GM12865 (cell line): ENCODE data around the gene HSPA1A.
"Not testable (repeated sequence)": the region's sequence is repeated elsewhere in the genome, so short reads cannot be mapped to it uniquely, and the experiment has no call there.

Experiments used
- DNase-seq: peaks from one replicate; pipeline ENCODE4 v3.0.0; 2010; ENCODE audit warnings: low read depth
- H3K4me3 ChIP-seq: 2 replicates; pipeline ENCODE4 v1.5.1; 2011; ENCODE audit warnings: mild to moderate bottlenecking, low read depth, low read length, control low read depth
- TF ChIP-seq, protein P1 (sequence below): IDR thresholded peaks from 2 replicates; pipeline ENCODE4 v1.5.1; 2011; ENCODE audit warnings: low read length, control low read depth, low read depth, inconsistent platforms; ENCODE audit not compliant: insufficient read depth; ENCODE audit errors: missing control alignments

The HSPA1A gene

GRCh38 chr6:31799781-31800180, 15.6 kb upstream of the HSPA1A start:
- no peak for DNase-seq
- TF ChIP-seq, protein P1, sequence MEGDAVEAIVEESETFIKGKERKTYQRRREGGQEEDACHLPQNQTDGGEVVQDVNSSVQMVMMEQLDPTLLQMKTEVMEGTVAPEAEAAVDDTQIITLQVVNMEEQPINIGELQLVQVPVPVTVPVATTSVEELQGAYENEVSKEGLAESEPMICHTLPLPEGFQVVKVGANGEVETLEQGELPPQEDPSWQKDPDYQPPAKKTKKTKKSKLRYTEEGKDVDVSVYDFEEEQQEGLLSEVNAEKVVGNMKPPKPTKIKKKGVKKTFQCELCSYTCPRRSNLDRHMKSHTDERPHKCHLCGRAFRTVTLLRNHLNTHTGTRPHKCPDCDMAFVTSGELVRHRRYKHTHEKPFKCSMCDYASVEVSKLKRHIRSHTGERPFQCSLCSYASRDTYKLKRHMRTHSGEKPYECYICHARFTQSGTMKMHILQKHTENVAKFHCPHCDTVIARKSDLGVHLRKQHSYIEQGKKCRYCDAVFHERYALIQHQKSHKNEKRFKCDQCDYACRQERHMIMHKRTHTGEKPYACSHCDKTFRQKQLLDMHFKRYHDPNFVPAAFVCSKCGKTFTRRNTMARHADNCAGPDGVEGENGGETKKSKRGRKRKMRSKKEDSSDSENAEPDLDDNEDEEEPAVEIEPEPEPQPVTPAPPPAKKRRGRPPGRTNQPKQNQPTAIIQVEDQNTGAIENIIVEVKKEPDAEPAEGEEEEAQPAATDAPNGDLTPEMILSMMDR = no peak

GRCh38 chr6:31801031-31801927, 14.1 kb upstream of the HSPA1A start:
- not testable (repeated sequence) for DNase-seq, H3K4me3 ChIP-seq

More at GRCh38 chr6:31799781-31800180, 15.6 kb upstream of the HSPA1A start:
- no peak overlapping the region for H3K4me3 ChIP-seq

DNA sequence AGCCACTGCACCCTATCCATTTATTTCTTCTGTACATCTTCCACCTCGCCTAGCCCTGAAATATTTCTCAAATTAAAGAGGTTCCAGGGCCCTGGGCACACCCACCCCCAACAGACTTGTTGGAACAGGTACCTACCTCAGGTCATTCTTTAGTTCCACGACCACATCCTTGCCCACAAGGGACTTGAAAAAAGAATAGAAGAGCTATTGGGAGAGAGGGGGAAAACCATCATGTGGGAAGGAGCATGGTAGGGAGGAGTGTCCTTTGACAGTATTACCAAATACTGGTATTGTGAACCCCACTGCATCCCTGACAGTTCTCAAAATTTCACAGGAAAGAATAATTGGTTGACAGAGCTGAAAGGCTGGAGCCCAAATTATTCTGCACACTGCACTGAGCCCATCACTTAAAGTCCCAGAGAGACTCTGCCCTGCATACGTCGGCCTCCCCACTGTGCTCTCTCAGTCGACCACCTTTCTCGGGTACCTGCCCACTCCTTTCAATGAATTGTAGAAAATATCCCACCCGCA, 9.3 kb upstream of the HSPA1A start:
- peak overlapping the region; percentile 82 for H3K4me3 ChIP-seq
- TF ChIP-seq, protein P1 = no peak
- no peak for DNase-seq

GRCh38 chr6:31806470-31807272, 8.7 kb upstream of the HSPA1A start, which contains the start of gene LSM2:
Gene LSM2, minus strand, starts transcription at chr6:31806966. Its CDS starts 209 bp downstream, at chr6:31806757.
- TF ChIP-seq, protein P1 = peak; percentile 12
- peak; percentile 97 for DNase-seq
- peak within 1 kb of the TSS; percentile 82 for H3K4me3 ChIP-seq

GRCh38 chr6:31808599-31808998, 6.7 kb upstream of the HSPA1A start:
- H3K4me3 ChIP-seq, DNase-seq: not testable (repeated sequence)

- H3K4me3 ChIP-seq = no peak overlapping the region
- TF ChIP-seq, protein P1 = no peak
- DNase-seq = no peak
Observed at GRCh38 chr6:31811645-31812044, 3.7 kb upstream of the HSPA1A start.

GRCh38 chr6:31813465-31813849, 1.9 kb upstream of the HSPA1A start:
- H3K4me3 ChIP-seq = peak overlapping the region; percentile 90
- TF ChIP-seq, protein P1 = no peak
- no peak for DNase-seq

DNA sequence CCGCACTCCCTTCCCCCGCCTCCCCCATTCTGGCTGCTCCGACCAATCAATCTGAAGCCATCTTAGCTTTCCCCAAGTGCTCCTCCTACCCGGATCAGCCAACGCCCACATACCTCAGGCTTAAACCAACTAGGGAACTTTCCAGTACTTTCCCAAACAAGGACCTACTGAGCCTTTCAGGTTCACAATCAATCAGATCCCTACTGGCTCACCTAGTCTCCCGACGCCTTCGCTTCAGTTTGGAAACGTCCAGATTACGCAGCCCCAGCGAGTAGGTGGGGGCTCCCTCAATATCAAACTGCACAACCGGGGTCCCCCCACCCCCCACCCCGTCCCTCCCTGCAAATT, 692 bp upstream of the HSPA1A start:
- TF ChIP-seq, protein P1 = no peak
- DNase-seq = peak; percentile 89
- peak overlapping the region; percentile 90 for H3K4me3 ChIP-seq

- not testable (repeated sequence) for DNase-seq
- H3K4me3 ChIP-seq = peak overlapping the region; percentile 11
Observed at GRCh38 chr6:31817133-31817928, 2.0 kb downstream of the HSPA1A start.

GRCh38 chr6:31817929-31818511, 2.7 kb downstream of the HSPA1A start:
- H3K4me3 ChIP-seq = peak overlapping the region; percentile 11; the same call in 1 of the 2 replicates
- not testable (repeated sequence) for DNase-seq
